GM19438 (cell line): ENCODE measurements around the gene SLC12A3.

Experiments
- ATAC-seq: cut with Tn5 transposase; IDR thresholded peaks from one replicate; pipeline ENCODE4 v1.9.1; 2021; ENCODE audit warnings: low read depth; ENCODE audit not compliant: unreplicated experiment

The SLC12A3 gene

GRCh38 chr16:56864960-56865359 is at the start of gene SLC12A3:
SLC12A3 (plus strand) TSS chr16:56865207; CDS start chr16:56865236, 29 bp downstream.
- ATAC-seq, result no peak

GRCh38 chr16:56815721-56816120 is 49.3 kb upstream of the SLC12A3 start:
- ATAC-seq, result no peak

- no peak for ATAC-seq
Measured at GRCh38 chr16:56817056-56817455, 48.0 kb upstream of the SLC12A3 start.

- no peak for ATAC-seq
Measured at GRCh38 chr16:56817938-56818337, 47.1 kb upstream of the SLC12A3 start.

- no peak for ATAC-seq
Measured at GRCh38 chr16:56823081-56823733, 41.8 kb upstream of the SLC12A3 start.

- ATAC-seq, result no peak
Measured at GRCh38 chr16:56824331-56824730, 40.7 kb upstream of the SLC12A3 start.

GRCh38 chr16:56824804-56825203 is 40.2 kb upstream of the SLC12A3 start:
- no peak for ATAC-seq

GRCh38 chr16:56825826-56826225 is 39.2 kb upstream of the SLC12A3 start:
- no peak for ATAC-seq

- ATAC-seq, result no peak
Measured at GRCh38 chr16:56828647-56829046, 36.4 kb upstream of the SLC12A3 start.

GRCh38 chr16:56830669-56831068 is 34.3 kb upstream of the SLC12A3 start:
- ATAC-seq, result no peak

GRCh38 chr16:56832768-56833167 is 32.2 kb upstream of the SLC12A3 start:
- no peak for ATAC-seq

- no peak for ATAC-seq
Measured at GRCh38 chr16:56833243-56833970, 31.6 kb upstream of the SLC12A3 start.

GRCh38 chr16:56835320-56835719 is 29.7 kb upstream of the SLC12A3 start:
- no peak for ATAC-seq

- no peak for ATAC-seq
Measured at GRCh38 chr16:56836410-56837230, 28.4 kb upstream of the SLC12A3 start.

GRCh38 chr16:56838622-56839337 is 26.2 kb upstream of the SLC12A3 start:
- ATAC-seq, result no peak

GRCh38 chr16:56841233-56841632 is 23.8 kb upstream of the SLC12A3 start:
- no peak for ATAC-seq

GRCh38 chr16:56841659-56842058 is 23.3 kb upstream of the SLC12A3 start:
- ATAC-seq, result no peak

GRCh38 chr16:56842133-56842532 is 22.9 kb upstream of the SLC12A3 start:
- no peak for ATAC-seq

GRCh38 chr16:56844056-56844455 is 21.0 kb upstream of the SLC12A3 start:
- no peak for ATAC-seq

GRCh38 chr16:56847173-56847910 is 17.7 kb upstream of the SLC12A3 start:
- no peak for ATAC-seq
